H1 (cell line): ENCODE data around the gene C5orf34. TPM values are rescaled to one million over a fixed set of nuclear protein-coding genes. Genes with fewer than 3 reads are reported as not detected.

Source experiments
- CBX8 ChIP-seq: fragments of 300-800, 300-1000 bp; sonication (generic); IDR thresholded peaks from 2 replicates; pipeline ENCODE4 v1.7.1; 2016; ENCODE audit warnings: low read depth, low read length, borderline replicate concordance
- E2F6 ChIP-seq: IDR thresholded peaks from 2 replicates; pipeline ENCODE4 v1.6.1; 2012; ENCODE audit warnings: inconsistent platforms
- polyA plus RNA-seq, 7 experiments: library from polyadenylated mRNA; depleted of rRNA in 3 of 7; stranded (reverse) in 5 of 7; unstranded in 2 of 7; fragments of >200 nt in 5 of 7; fragments of 200-250 nt in 2 of 7; gene quantifications; 1 replicate in 5 of 7; 2 replicates in 1 of 7; 4 replicates in 1 of 7; pipeline versions ENCODE4 v1.2.1 to v1.2.3, GENCODE V29; 2011 to 2013; ENCODE audit warnings: missing spikeins in 2 of 7, mixed read lengths in 2 of 7
- total RNA-seq: library from RNA; stranded (reverse); fragmentation: NEBNext Ultra II Directional; extraction: Animal tissue kit (Norgen Biotek cat#: 25700); gene quantifications from 2 replicates; pipeline ENCODE4 v1.2.1, GENCODE V29; 2021

Gene C5orf34
- total and polyA plus RNA-seq, 2 of the 8 experiments (the other 6 are each of a cell fraction or from before 2014, with no cell fraction given): 6.8 to 8.6 TPM

- TF ChIP-seq E2F6: no peak
- no peak for TF ChIP-seq CBX8
These were observed 38.4 kb upstream of the C5orf34 start (continued) for GRCh38 chr5:43553381-43553780.
